KMS-11 (cell line): ENCODE data around the gene SPATA21.
"Not testable (repeated sequence)": the region's sequence is repeated elsewhere in the genome, so short reads cannot be mapped to it uniquely, and the experiment has no call there.

ENCODE experiments used
- H2AFZ ChIP-seq: fragments of 200-600 bp; sonication (generic); 2 replicates; pipeline ENCODE4 v1.6.1; 2016; ENCODE audit warnings: antibody characterized with exemption, mixed run types, low read depth
- H3K27ac ChIP-seq: fragments of 200-600 bp; sonication (generic); 2 replicates; pipeline ENCODE4 v1.6.1; 2016; ENCODE audit warnings: mild to moderate bottlenecking, mixed run types
- H3K27me3 ChIP-seq: fragments of 200-600 bp; sonication (generic); 2 replicates; pipeline ENCODE4 v1.6.1; 2017; ENCODE audit warnings: mild to moderate bottlenecking, low read depth, mixed run types, moderate library complexity; ENCODE audit not compliant: insufficient read depth
- H3K36me3 ChIP-seq: fragments of 200-600 bp; sonication (generic); 2 replicates; pipeline ENCODE4 v1.6.1; 2017; ENCODE audit warnings: mild to moderate bottlenecking, mixed run types; ENCODE audit not compliant: insufficient read depth
- H3K4me1 ChIP-seq: fragments of 200-600 bp; sonication (generic); 2 replicates; pipeline ENCODE4 v1.6.1; 2016; ENCODE audit warnings: mild to moderate bottlenecking, low read depth, mixed run types; ENCODE audit not compliant: poor library complexity, severe bottlenecking
- H3K4me2 ChIP-seq: fragments of 200-600 bp; sonication (generic); 2 replicates; pipeline ENCODE4 v1.7.0; 2016; ENCODE audit warnings: mild to moderate bottlenecking, mixed run types
- H3K4me3 ChIP-seq: fragments of 200-600 bp; sonication (generic); IDR thresholded peaks from 2 replicates; pipeline ENCODE4 v1.6.1; 2017; ENCODE audit warnings: low read depth, low read length, mixed read lengths; ENCODE audit not compliant: insufficient read depth
- H3K79me2 ChIP-seq: fragments of 200-600 bp; sonication (generic); 2 replicates; pipeline ENCODE4 v1.6.1; 2016; ENCODE audit warnings: low read depth, mixed run types; ENCODE audit not compliant: insufficient read depth
- H3K9ac ChIP-seq: fragments of 200-600 bp; sonication (generic); 2 replicates; pipeline ENCODE4 v1.6.1; 2016; ENCODE audit warnings: mild to moderate bottlenecking, mixed run types
- H4K20me1 ChIP-seq: fragments of 200-600 bp; sonication (generic); 2 replicates; pipeline ENCODE4 v1.6.1; 2016; ENCODE audit warnings: mild to moderate bottlenecking, mixed run types; ENCODE audit not compliant: insufficient read depth
- CTCF ChIP-seq: fragments of 200-600 bp; sonication (generic); conservative IDR thresholded peaks from 2 replicates; pipeline ENCODE4 v1.6.1; 2017; ENCODE audit warnings: low read depth, mild to moderate bottlenecking, antibody characterized with exemption, low read length, moderate library complexity, mixed read lengths

The SPATA21 gene

DNA sequence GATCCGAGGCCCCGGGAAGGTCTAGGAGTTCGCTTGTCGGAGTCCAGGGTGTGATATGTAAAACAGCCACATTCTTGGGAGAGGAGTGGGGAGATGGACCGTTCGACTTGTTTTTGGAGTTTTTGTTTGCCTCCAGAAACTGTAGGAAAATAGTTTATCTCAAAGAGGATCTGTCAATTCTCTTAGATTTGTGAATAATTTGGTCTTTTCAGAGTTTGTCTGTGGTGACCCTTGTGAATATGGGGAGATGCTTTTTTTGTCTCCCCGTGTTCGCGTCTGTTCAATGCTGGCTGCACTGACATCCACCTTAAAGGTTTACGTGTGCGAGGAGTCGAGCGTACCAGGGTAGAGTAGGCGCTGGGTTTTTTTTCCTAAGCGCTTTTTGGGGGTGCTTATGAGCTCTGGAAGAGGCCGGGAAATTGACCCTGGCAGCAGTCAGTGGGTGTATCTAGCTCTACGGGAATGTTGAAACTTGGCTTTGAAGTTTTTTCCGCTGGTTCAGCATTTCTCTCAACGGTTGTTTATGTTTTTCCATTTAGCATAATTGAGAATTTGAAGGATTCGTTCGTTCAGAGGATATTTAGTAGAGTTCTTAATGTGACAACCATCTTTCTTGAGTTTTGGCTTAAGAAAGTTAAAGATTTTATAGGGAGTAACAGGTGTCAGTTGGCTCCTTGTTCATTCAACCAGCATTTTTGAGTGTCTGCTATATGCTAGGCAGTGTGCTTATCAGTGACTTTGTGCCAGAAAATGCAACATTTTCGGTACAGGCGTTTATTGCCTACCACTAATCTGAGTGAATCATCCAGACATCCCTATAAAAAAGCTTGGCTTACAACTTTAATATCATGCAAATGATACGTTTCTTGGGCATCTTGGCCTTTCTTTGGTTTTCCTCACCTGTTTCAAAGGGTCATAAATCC is 69.0 kb downstream of the SPATA21 start:
- H4K20me1 ChIP-seq: peaks cover 25% of the 10 kb centered on the region; the same call in 1 of the 2 replicates
- H3K4me3 ChIP-seq: peak overlapping the region; percentile 89
- peak overlapping the region; percentile 93 for H3K27ac ChIP-seq
- no peaks in the 10 kb centered on the region for H3K36me3 ChIP-seq
- no peaks in the 10 kb centered on the region for H3K27me3 ChIP-seq
- peak overlapping the region; percentile 56 for H3K4me2 ChIP-seq
- peaks cover 58% of the 10 kb centered on the region for H3K79me2 ChIP-seq
- peak overlapping the region; percentile 88 for H3K9ac ChIP-seq
- H3K4me1 ChIP-seq: peaks cover 44% of the 10 kb centered on the region
- no peak for TF ChIP-seq CTCF
- no peak overlapping the region for H2AFZ ChIP-seq

DNA sequence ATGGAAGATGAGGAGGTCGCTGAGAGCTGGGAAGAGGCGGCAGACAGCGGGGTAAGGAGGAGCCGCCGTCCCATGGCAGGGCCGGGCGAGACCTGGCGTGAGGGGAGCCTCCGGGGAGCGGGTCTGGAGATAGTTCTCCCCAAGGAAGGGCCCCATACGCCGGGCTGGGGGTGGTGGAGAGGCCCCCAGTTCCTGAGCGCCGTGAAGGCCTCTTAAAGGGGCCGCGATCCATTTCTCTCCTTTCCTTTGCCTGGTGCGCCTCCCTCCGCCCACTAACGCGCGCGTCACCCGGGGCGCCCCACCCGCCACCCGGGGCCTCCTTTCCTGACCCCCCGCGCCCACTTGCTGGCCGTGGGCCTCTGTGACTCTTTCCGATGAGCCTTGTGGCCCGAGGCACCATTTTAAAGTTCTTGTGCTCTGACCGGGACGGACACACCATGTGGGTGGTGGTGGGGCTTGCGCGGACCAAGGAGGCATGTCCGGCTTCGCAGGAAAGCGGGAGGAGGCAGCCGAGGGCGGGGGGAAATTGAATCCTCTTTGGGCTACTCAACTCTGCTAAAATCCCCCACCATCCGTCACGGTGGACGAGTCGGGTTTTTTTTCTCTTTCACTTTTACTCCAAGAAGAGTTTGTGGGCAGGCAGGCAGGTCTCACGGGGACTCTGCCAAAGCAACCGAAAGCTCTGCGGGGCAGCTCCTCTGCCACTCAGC is 69.8 kb downstream of the SPATA21 start:
- Histone ChIP-seq H3K27ac (peak overlapping the region; percentile 93), H3K4me2 (peak overlapping the region; percentile 56), H4K20me1 (peaks cover 19% of the 10 kb centered on the region; the same call in 1 of the 2 replicates), H3K9ac (peak overlapping the region; percentile 88), H3K27me3 (no peaks in the 10 kb centered on the region), H3K36me3 (no peaks in the 10 kb centered on the region), H3K79me2 (peaks cover 50% of the 10 kb centered on the region), H2AFZ (peak overlapping the region; percentile 43; the same call in 1 of the 2 replicates), H3K4me3 (peak overlapping the region; percentile 88), H3K4me1 (peaks cover 39% of the 10 kb centered on the region)
- TF ChIP-seq CTCF: 0 out of 2 replicates have a peak, but pooled peaks have one; percentile 18

DNA sequence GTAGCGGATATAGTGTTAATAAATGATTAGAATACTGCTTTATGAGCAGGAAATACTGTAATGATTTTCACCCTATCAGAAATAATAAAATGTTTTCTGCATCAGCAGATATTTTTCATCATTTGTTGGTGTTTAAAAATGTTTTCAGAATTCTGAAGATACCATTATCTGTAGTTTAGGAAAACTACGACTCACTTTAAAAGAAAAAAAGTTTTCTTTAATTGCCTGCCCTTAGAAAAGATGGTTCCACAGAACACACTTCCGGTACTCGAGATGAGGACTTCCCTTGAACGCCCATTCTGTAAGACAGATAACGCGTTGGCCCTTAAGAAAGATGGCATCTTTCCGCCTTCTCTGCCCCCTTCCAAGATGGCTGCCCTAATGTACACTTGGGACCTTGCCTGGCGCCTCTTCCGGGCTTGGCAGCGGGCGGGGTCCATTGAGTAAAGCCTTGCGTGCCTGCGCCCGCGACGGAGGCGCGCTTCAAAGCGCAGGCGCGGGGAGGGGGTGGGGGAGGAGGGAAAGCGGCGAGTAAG is 70.4 kb downstream of the SPATA21 start, which contains the start of gene SZRD1:
Gene SZRD1, plus strand, starts transcription at position 521 of the 536 bp plus-strand sequence. CDS start 16 bp downstream, outside the sequence.
- peaks cover 44% of the 10 kb centered on the region for H3K79me2 ChIP-seq
- H3K4me1 ChIP-seq: peaks cover 33% of the 10 kb centered on the region
- peak within 1 kb of the TSS; percentile 91 for H2AFZ ChIP-seq
- peak within 1 kb of the TSS; percentile 89 for H3K4me3 ChIP-seq
- no peaks in the 10 kb centered on the region for H3K36me3 ChIP-seq
- H4K20me1 ChIP-seq: peaks cover 18% of the 10 kb centered on the region; the same call in 1 of the 2 replicates
- H3K4me2 ChIP-seq: peak within 1 kb of the TSS; percentile 56
- TF ChIP-seq CTCF: no peak
- peak within 1 kb of the TSS; percentile 93 for H3K27ac ChIP-seq
- H3K27me3 ChIP-seq: no peaks in the 10 kb centered on the region
- H3K9ac ChIP-seq: peak within 1 kb of the TSS; percentile 88

DNA sequence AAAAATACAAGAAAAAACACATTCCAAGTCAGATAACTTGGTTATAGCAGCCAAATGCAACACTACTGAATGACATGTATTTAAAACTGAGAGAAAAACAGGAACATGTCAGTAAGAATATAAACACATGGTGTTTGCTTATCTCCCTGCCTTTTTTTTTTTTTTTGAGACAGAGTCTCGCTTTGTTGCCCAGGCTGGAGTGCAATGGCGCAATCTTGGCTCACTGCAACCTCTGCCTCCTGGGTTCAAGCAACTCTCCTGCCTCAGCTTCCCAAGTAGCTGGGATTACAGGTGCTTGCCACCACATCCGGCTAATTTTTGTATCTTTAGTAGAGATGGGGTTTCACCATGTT is 72.1 kb downstream of the SPATA21 start:
- not testable (repeated sequence) for H3K27me3 ChIP-seq, H3K4me2 ChIP-seq, H4K20me1 ChIP-seq, H3K27ac ChIP-seq, H3K9ac ChIP-seq, H2AFZ ChIP-seq, H3K4me3 ChIP-seq, H3K36me3 ChIP-seq
- Histone ChIP-seq H3K4me1 (peaks cover 24% of the 10 kb centered on the region), H3K79me2 (peaks cover 27% of the 10 kb centered on the region)
